HG02884 (cell line): ENCODE measurements around the gene LRP6.
"Not testable (repeated sequence)": the region's sequence is repeated elsewhere in the genome, so short reads cannot be mapped to it uniquely, and the experiment has no call there.

ENCODE experiments used
- ATAC-seq: cut with Tn5 transposase; IDR thresholded peaks from one replicate; pipeline ENCODE4 v1.9.1; 2021; ENCODE audit warnings: mild to moderate bottlenecking, moderate library complexity; ENCODE audit not compliant: unreplicated experiment

Gene LRP6

GRCh38 chr12:12266873-12267741 lies at the start of gene LRP6:
LRP6 (minus strand) TSS chr12:12267044; CDS start chr12:12266735, 309 bp downstream.
- peak; percentile 75 for ATAC-seq

DNA sequence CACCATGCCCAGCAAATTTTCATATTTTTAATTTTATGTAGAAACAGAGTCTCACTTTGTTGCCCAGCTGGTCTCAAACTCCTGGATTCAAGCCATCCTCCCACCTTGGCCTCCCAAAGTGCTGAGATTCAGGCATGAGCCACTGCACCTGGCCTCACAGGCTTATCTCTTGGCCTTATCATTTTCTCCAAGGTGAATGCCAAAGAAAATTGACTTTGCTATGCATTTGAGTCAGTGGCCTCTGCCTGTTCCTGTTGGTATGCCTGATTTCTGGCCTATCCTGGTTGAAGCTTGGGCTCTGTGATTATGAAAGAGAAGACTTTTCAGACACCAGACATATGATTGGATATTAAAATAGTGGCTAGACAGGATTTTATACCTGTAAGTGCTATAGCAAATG lies 49.0 kb upstream of the LRP6 start:
- no peak for ATAC-seq

- ATAC-seq, result not testable (repeated sequence)
These were observed 43.9 kb upstream of the LRP6 start for GRCh38 chr12:12310695-12311094.

DNA sequence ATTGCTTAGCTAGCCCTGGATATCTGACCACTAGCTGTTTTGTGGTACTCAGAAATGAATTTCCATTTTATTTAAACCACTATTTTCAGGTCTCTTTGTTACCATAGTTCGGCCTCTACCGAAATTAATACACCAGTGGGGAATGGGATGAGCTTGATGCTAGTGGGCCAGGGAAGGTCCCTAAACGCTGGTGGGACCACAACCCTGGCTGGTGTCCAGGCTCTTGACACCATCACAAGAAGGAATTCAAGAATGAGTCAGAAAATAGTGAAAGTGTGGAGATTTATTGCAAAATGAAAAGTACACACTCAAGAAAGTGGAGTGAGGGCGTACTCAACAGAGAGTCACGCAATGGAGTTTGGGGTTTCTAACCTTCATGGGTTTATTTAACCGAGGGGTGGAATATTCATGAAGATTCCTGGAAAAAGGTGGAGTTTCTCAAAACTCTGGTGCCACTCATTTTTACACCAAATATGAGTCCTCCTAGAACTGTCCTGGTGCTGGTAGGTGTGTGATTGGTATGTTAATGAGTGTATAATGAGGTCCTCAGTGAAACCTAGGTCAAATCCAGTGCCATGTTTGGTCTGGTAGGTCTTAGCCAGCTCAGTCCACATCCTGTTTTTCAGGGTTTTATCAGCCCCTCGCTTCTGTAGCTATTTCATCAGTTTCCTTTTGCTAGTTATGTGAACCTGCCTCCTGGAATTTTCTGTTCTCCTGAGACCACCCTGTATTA lies 38.9 kb upstream of the LRP6 start:
- no peak for ATAC-seq

GRCh38 chr12:12302976-12303375 lies 36.1 kb upstream of the LRP6 start:
- ATAC-seq, result no peak

- no peak for ATAC-seq
These were observed 34.3 kb upstream of the LRP6 start for GRCh38 chr12:12301122-12301521.

GRCh38 chr12:12297201-12297830 lies 30.5 kb upstream of the LRP6 start:
- no peak for ATAC-seq

DNA sequence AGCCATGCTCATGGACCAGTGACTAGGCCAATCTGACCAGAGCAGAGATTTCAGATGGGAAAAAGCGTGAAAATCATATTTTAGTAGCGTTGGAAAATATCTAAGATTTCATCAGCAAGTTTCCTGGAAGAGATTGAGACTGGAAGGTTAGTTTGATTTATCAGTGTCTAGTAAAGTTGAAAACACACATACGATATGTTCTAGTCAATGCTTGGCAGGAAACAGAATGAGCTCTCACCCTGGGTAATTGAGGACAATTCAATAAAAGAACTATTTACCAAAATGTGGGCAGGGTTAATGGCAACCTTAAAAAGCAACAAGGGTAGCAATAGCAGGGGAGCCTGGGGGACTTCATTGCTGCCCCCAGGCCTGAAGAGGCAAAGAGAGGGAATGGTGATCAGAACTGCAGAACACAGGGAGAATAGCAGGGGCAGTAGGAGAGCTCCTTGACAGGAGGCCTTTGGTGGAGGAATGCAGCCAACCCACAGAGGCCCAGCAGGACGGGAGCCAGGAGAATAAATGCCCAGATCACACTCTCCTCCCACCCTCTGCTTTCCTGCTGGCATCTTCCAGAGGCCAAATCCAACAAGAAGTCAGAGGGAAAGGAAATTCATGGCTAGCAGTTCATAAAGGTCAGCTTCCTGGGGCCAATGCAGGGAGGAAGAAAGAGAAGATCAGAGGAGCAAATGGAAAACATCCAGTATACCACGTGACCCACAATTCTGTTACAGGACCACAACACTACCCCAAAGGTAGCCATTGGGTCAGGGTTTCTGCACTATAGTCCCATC lies 27.6 kb upstream of the LRP6 start:
- ATAC-seq, result no peak

- no peak for ATAC-seq
These were observed 23.4 kb upstream of the LRP6 start for GRCh38 chr12:12290206-12290605.

DNA sequence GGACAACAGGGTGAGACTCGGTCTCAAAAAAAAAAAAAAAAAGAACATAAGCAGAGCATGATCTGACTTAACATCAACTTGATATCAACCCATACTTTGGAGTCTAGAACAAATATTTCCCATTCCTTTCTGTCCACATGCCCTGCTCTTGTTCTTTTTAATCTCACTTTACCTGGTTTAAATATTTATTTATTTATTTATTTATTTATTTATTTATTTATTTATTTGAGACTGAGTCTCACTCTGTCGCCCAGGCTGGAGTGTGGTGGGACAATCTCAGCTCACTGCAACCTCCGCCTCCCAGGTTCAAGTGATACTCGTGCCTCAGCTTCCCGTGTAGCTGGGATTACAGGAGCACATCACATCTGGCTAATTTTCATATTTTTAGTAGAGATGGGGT lies 19.6 kb upstream of the LRP6 start:
- ATAC-seq, result no peak

GRCh38 chr12:12282761-12283425 lies 16.0 kb upstream of the LRP6 start:
- ATAC-seq, result no peak

- ATAC-seq, result no peak
These were observed 15.4 kb upstream of the LRP6 start for GRCh38 chr12:12282202-12282601.

- no peak for ATAC-seq
These were observed 14.3 kb upstream of the LRP6 start for GRCh38 chr12:12281134-12281533.

DNA sequence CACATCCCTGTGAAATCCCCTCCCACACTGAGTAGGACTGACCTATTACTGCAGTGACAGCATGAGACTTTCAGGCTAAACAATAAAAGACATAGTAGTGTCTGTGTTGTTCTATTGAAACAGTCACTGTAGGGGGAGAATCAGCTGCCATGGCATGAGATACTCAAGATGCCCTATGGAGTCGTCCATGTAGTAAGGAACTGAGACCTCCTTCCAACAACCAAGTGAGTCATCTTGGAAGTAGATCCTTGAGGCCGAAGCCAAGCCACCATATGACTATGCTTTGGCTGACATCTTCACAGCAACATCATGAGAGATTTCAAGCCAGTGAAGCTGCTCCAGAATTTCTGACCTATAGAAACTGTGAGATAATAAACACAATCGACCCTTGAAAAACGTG lies 12.1 kb upstream of the LRP6 start:
- no peak for ATAC-seq

- no peak for ATAC-seq
These were observed 9.0 kb upstream of the LRP6 start for GRCh38 chr12:12275874-12276273.

- ATAC-seq, result no peak
These were observed 6.6 kb upstream of the LRP6 start for GRCh38 chr12:12273291-12273957.

DNA sequence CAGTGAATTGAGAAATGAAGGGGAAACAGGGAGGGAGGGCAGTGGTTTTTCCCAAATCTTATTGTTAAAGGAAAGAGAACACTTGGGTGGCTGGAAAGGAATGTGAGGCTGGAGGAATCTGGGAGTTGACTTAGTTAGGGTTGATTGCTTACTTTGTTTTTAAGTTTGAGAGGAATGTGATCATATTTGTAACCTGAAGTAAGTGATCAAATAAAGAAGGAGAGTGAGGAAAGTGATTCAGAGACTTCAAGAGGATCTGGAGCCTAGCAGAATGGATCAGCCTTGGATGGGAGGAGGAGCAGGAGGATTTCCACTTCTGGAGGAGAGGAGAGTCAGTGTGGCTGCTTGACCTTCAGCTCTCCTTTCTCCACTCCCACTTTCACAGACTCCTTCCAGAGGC lies 6.0 kb upstream of the LRP6 start:
- ATAC-seq, result no peak

- ATAC-seq, result no peak
These were observed 3.4 kb upstream of the LRP6 start for GRCh38 chr12:12270226-12270625.

- no peak for ATAC-seq
These were observed 927 bp upstream of the LRP6 start for GRCh38 chr12:12267742-12268200.

DNA sequence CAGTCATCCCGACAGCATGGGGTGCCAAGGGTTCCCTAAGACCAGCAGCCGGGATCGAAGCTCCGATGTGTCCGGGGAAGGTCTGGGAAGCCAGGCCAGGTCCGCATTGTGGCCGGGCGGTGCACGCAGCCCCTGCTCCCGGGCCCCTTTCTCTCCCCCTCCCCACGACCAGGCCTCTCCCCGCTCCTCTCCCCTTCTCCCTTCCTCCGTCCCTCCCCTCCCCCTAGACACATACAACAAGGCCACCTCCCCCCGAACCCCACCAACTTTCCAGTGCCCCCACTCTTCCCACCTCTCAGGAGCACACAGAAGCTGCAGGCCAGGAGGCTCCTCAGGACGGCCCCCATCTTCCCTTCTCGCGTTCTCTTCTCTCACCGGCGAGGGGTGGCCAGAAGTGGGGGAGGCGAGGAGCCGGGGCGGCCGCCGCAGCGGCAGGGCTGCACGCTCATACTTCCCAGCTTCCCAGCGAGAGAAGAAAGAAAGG lies 413 bp downstream of the LRP6 start:
- ATAC-seq, result no peak
